ENCODE results near the gene CRY2.

CRY2 gene

DNA sequence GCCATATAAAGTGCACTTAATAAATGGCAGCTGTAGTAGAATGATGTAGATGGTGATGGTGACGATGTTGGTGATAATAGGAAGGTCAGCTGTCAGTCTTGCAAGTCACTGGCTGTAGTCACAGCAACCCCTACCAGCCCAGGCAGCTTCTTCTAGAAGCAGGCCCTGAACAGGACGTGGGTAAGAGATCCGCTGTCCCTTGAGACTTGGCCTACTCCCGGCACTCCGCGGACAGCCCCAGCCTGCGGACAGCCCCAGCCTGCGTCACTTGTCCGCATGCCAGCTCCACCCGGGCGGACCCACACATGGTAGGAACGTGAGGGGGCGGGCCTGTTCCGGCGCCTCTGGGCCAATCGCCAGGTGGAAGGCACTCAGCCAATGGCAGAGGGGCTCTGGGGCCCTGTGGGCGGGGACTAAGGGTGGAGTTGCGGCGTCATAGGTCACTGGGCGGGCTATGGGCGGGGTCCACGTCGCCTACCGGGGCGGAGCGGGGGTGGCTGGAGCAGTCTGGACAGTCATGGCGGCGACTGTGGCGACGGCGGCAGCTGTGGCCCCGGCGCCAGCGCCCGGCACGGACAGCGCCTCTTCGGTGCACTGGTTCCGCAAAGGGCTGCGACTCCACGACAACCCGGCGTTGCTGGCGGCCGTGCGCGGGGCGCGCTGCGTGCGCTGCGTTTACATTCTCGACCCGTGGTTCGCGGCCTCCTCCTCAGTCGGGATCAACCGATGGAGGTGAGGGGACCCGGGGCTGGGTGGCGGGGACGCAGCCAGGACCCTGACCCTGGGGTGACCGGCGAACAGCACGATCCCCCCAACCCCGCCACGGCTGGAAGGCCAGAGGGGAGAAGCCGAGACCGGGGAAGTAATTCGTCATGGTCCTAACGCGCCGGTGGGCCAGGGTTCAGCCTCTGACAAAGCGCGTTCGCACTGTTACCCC, at the start of gene CRY2:
Gene CRY2 (plus strand): TSS at position 502 of the 937 bp plus-strand sequence. CDS start 16 bp downstream, at position 518.
- Mint-ChIP-seq H3K27ac (peak within 1 kb of the TSS; percentile 79), H3K4me1 (ENCODE audit: low read depth) (peaks cover 45% of the 10 kb centered on the region), H3K27me3 (ENCODE audit: low read depth) (peaks cover 21% of the 10 kb centered on the region), H3K4me3 (peak within 1 kb of the TSS; percentile 81), H3K9me3 (no peaks in the 10 kb centered on the region), H3K36me3 (ENCODE audit: low read depth) (peaks cover 6% of the 10 kb centered on the region)

DNA sequence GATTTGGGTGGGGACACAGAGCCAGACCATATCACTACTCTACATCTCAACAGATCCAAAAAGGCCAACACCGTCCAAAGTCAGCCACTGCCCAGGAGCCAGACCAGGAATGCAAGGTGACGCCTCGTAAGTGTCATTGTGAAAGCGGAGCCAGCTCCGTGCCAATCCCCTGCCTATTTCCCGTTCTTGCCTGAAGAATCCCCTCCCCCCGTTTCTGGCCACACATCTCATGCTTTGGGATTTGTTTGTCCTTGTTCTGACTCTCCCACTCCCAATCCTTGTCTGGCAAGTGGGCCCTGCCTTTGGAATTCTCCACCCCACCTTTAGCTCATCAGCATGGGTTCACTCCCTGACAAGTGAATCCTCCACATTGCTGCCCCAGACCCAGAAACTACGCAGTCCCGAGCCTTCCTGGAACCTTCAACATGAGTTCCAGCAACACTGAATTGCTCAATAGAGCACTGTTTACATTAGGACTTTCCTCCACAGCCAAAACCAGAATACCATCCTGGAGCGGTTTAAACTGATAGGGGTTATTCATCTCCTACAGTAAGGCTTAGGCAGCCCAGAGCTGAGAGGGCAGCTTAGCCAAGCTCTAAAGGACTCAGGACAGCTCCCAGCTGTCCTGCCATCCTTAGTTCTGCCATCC, 48.4 kb upstream of the CRY2 start:
- Mint-ChIP-seq H3K36me3 (ENCODE audit: low read depth) (no peaks in the 10 kb centered on the region), H3K27ac (no peak overlapping the region), H3K4me3 (no peak overlapping the region), H3K27me3 (ENCODE audit: low read depth) (peaks cover 6% of the 10 kb centered on the region), H3K9me3 (no peaks in the 10 kb centered on the region), H3K4me1 (ENCODE audit: low read depth) (peaks cover 2% of the 10 kb centered on the region)

DNA sequence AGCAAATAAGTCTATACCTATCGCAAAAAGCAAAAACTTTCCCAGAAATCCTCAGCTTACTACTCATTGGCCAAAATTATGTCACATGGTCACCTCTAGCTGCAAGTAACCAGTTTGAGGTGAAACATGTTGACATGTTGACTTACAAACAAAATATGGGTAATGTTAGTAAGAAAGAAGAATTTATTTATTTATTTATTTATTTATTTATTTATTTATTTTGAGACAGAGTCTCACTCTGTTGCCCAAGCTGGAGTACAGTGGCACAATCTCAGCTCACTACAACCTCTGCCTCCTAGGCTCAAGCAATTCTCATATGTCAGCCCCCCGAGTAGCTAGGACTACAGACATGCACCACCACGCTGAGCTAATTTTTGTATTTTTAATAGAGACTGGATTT, 47.7 kb upstream of the CRY2 start:
- H3K27ac Mint-ChIP-seq, result no peak overlapping the region

DNA sequence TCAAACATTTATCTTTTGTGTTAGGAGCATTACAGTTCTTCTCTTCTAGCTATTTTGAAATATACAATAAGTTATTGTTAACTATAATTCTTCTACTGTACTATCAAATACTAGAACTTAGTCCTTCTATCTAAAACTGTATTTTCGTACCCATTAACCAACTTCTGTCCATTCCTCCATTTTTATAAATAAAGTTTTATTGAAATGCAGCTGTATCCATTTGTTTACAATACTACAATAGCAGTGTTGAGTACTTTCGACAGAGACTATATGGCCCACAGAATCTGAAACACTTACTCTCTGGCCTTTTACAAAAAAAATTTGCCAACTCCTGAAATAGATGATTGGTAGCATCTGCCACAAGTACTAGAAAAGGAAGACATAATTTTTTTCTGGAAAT, 47.0 kb upstream of the CRY2 start:
- no peak overlapping the region for H3K27ac Mint-ChIP-seq
- no peak overlapping the region for H3K4me3 Mint-ChIP-seq
- H3K4me1 Mint-ChIP-seq (ENCODE audit: low read depth), result peaks cover 2% of the 10 kb centered on the region
- H3K9me3 Mint-ChIP-seq, result no peaks in the 10 kb centered on the region
- no peaks in the 10 kb centered on the region for H3K36me3 Mint-ChIP-seq (ENCODE audit: low read depth)
- no peaks in the 10 kb centered on the region for H3K27me3 Mint-ChIP-seq (ENCODE audit: low read depth)

More for the DNA sequence above, 47.7 kb upstream of the CRY2 start:
- H3K9me3 Mint-ChIP-seq, result no peaks in the 10 kb centered on the region
- no peak overlapping the region for H3K4me3 Mint-ChIP-seq
- no peaks in the 10 kb centered on the region for H3K27me3 Mint-ChIP-seq (ENCODE audit: low read depth)
- no peaks in the 10 kb centered on the region for H3K36me3 Mint-ChIP-seq (ENCODE audit: low read depth)
- H3K4me1 Mint-ChIP-seq (ENCODE audit: low read depth), result peaks cover 2% of the 10 kb centered on the region

DNA sequence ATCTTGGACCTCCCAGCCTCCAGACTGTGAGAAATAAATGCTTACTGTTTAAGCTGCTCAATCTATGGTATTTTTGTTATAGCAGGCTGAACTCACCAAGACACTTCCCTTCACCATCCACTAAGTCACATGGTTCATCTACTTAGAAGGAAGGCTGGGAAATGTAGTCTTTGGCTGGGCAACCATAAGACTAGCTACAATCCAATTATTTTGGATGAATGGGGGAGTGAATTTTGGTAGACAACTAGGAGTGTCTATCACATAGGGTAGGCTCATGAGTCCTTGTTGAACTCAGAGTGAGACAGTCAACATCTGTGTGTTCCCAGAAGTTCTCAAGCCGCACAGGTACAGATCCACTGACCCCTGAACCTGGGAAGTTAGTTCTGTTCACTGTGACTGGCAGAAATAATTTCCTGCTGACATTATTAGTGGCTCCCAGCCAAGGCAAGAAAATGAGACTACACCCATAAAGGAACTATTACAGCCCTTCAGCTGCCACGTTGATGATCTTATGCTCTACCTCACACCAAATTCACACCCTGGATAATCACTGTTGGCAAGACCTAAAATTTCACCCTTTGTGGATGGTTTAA, 45.5 kb upstream of the CRY2 start:
- Mint-ChIP-seq H3K27me3 (ENCODE audit: low read depth) (no peaks in the 10 kb centered on the region), H3K27ac (no peak overlapping the region), H3K36me3 (ENCODE audit: low read depth) (peaks cover 5% of the 10 kb centered on the region), H3K9me3 (no peaks in the 10 kb centered on the region), H3K4me3 (no peak overlapping the region), H3K4me1 (ENCODE audit: low read depth) (peaks cover 15% of the 10 kb centered on the region)

DNA sequence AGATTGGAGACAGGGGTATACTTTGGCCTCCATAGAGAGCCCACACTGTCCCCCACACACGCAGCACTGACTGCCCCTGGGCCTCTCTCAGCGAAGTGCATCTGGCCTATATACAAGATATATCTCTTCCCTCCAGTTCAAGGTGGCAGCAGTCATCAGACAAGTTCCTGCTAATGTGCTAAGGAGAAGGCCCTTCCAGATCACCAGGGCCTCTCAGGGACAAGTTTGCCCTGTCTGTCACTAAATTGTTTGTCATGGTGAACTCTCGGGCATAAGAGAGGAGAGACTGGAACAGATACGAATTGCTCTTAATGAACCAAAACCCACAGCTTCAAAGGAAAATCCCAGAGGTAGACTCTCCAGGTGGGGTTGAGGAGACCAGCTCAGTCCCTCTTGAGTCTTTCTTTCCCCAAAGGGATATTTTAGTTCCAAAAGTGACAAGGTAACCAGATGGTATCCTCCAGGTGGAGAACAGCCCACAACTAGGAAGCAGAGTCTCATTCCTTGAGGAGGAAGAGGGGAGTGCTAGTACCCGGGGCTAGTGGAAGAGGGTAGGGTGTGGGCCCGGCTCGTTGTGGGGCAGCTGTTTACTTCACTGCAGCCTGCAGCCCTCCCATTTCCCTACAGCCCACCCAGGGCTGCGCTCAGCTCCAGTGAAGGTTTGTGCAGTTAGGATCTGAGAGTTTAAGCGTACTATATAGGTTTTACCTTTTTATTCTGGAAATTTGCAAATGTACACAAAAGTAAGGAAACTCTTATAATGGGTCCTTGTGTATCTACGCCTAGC, 44.6 kb upstream of the CRY2 start:
- no peaks in the 10 kb centered on the region for H3K9me3 Mint-ChIP-seq
- H3K27ac Mint-ChIP-seq, result peak overlapping the region; percentile 53
- peaks cover 18% of the 10 kb centered on the region for H3K4me1 Mint-ChIP-seq (ENCODE audit: low read depth)
- H3K4me3 Mint-ChIP-seq, result peak overlapping the region; percentile 10
- peaks cover 7% of the 10 kb centered on the region for H3K36me3 Mint-ChIP-seq (ENCODE audit: low read depth)
- H3K27me3 Mint-ChIP-seq (ENCODE audit: low read depth), result no peaks in the 10 kb centered on the region

DNA sequence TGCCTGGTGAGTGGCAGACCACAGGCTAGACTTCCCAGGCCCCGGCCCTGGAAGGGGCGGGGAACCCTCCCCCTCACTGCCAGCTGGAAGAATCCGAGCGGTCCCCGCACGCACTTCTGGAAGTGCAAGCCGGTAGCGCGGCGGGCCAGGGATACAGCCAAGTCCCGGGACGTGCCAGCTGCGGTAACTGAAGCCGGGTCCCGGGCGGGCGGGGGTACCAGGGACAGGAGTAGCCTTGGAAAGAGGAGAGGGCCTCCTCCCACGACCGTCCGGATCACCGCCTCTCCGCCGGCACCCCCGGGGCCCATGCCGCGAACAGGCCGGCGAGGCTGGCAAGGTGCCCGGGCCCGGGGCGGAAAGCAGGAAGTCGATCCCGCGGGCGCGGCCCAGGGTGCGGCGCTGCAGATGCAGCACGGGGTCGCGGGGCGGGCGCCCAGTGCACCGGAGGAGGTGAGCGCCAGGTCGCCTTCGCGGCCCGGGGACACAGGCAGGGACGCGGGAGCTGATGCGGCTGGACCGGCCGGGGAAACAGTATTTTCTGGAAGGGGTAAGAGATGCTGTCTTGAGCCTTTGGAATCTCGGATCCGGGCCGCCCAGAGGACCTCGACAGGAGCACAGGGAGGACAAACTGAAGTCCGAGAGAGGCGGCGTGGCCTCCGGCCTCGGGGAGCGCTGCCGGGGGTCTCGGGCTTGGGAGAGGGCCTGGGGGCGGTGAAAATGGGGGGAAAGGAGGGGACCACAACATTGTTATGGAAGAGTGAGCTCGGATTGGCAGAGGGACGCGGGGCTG, 43.1 kb upstream of the CRY2 start:
- H3K27me3 Mint-ChIP-seq (ENCODE audit: low read depth), result no peaks in the 10 kb centered on the region
- peaks cover 23% of the 10 kb centered on the region for H3K4me1 Mint-ChIP-seq (ENCODE audit: low read depth)

DNA sequence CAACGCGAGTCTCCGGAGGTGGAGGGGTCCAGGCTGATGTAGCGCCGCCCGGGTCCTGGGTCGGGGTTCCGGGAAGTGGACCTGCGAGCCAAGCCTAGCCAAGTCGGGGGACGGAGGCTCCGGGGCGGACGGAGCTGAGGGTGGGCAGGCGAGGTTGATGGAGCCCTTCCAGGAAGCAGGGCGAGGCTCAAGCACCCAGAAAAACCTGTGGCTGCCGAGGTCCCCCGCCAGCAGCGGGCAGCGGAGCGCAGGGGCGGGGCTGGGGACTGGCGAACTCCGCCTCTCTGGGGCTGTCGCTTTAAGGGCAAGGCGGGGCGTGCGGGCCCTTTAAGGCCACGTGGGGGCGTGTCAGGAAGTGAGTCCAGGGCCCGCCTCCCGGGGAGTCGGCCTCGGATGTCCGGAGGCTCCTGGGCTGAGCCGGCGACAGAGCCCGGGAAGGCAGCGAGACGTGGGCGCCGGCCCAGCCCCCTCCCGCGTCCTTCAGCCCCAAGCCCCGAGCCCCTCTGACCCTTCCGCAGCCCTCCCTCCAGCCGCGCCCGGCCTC, 42.4 kb upstream of the CRY2 start, which contains the start of gene SLC35C1:
Gene SLC35C1 (plus strand): TSS at position 389 of the 544 bp plus-strand sequence. CDS start 653 bp downstream, outside the sequence.
- Mint-ChIP-seq H3K36me3 (ENCODE audit: low read depth) (peaks cover 18% of the 10 kb centered on the region), H3K4me1 (ENCODE audit: low read depth) (peaks cover 29% of the 10 kb centered on the region), H3K9me3 (no peaks in the 10 kb centered on the region), H3K27me3 (ENCODE audit: low read depth) (no peaks in the 10 kb centered on the region), H3K27ac (peak within 1 kb of the TSS; percentile 87), H3K4me3 (peak within 1 kb of the TSS; percentile 88)

More for the DNA sequence above, 43.1 kb upstream of the CRY2 start:
- Mint-ChIP-seq H3K9me3 (no peaks in the 10 kb centered on the region), H3K36me3 (ENCODE audit: low read depth) (peaks cover 14% of the 10 kb centered on the region), H3K4me3 (peak overlapping the region; percentile 88), H3K27ac (peak overlapping the region; percentile 87)

DNA sequence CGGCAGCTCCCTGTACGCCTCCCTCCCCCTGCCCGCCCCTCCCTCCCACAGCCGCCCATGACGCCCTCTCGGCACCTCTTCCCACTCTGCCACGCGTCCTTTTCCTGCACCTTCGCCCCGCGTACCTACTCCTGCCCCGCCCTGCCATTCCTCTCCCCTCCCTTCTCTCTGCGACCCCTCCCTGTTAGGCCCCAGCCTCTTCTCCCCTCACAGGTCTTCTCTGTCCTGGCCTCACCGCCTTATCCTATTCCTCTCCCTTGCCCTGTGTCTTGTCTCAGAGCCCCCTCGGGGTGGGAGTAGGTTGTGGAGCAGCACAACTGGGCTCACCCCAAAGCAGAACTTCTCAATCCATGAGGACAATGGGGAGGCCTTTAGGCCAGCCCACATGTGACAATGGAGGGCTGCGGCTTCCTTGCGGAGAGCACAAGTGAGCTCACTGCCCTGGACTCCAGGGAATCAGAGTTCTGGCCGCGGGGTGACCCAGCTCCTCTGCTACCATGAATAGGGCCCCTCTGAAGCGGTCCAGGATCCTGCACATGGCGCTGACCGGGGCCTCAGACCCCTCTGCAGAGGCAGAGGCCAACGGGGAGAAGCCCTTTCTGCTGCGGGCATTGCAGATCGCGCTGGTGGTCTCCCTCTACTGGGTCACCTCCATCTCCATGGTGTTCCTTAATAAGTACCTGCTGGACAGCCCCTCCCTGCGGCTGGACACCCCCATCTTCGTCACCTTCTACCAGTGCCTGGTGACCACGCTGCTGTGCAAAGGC, 41.8 kb upstream of the CRY2 start:
- Mint-ChIP-seq H3K36me3 (ENCODE audit: low read depth) (peaks cover 23% of the 10 kb centered on the region), H3K4me1 (ENCODE audit: low read depth) (peaks cover 34% of the 10 kb centered on the region), H3K27ac (peak overlapping the region; percentile 87), H3K27me3 (ENCODE audit: low read depth) (no peaks in the 10 kb centered on the region), H3K9me3 (no peaks in the 10 kb centered on the region), H3K4me3 (peak overlapping the region; percentile 88)

DNA sequence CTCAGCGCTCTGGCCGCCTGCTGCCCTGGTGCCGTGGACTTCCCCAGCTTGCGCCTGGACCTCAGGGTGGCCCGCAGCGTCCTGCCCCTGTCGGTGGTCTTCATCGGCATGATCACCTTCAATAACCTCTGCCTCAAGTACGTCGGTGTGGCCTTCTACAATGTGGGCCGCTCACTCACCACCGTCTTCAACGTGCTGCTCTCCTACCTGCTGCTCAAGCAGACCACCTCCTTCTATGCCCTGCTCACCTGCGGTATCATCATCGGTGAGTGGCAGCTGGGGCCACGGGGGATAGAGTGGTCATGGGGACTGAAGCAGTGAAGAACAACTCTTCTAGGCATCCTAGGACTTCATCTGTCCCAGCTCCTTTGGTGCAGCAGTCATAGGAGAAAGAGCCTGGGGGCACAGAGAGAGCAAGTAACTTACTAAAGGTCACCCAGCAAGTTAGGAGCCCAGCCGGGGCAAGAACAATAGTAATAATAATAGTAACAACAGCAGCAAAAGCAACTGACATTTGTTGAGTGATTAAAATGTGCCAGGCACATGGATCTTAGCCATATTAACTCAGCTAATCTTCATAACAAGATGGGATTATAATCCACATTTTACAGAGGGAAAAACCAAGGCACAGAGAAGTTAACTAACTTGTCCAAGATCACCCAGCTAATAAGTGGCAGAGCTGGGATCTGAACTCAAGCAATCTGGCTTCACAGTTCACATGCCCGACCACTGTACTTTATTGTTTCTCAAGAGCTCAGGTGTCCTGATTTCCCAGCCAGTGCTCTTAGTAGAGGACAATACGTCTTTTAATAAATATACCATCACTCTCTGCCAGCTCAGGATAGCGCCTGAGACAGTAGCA, 41.0 kb upstream of the CRY2 start:
- H3K4me1 Mint-ChIP-seq (ENCODE audit: low read depth), result peaks cover 34% of the 10 kb centered on the region
- H3K27me3 Mint-ChIP-seq (ENCODE audit: low read depth), result no peaks in the 10 kb centered on the region
- peaks cover 29% of the 10 kb centered on the region for H3K36me3 Mint-ChIP-seq (ENCODE audit: low read depth)
- H3K4me3 Mint-ChIP-seq, result peak overlapping the region; percentile 88
- no peaks in the 10 kb centered on the region for H3K9me3 Mint-ChIP-seq
- peak overlapping the region; percentile 84 for H3K27ac Mint-ChIP-seq

DNA sequence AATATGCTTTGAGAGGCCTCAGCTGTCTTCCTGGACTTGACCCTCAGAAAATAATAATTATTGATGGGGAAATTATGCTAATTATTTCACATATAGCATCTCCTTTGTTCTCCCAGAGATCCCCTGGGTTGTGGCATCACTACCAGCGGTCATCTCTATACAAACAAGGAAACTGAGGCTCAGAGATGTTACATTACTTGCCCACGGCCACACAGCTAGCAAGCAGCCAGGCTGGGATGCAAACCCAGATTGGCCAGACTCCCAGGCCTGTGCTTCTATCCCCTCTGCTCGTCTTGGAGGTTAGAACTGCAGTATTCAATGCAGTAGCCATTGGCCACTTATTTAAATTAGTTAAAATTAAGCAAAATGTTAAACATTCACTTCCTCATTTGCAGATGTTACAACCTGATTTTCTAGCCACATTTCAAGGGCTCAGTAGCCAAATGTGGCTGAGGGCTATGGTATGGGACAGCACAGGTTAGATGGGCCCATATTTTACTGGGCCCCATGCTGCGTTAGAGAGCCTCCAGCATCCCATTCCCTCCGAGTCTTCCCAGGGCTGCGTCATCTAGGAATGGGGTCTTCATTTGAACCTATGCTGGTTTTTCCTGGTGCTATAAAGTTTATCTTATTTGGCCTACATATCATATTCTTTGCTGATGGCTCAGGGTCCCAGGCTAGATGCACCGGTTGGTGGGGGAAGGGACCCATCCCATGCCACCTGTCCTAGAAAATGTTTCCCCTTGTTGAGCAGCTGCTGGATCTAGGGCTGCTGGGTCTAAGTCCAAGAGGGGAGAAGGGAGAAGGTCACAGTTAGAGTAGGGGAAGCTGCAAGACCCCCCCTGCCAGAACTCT, 40.1 kb upstream of the CRY2 start:
- Mint-ChIP-seq H3K9me3 (no peaks in the 10 kb centered on the region), H3K36me3 (ENCODE audit: low read depth) (peaks cover 29% of the 10 kb centered on the region), H3K4me3 (peak overlapping the region; percentile 29), H3K27me3 (ENCODE audit: low read depth) (no peaks in the 10 kb centered on the region), H3K27ac (no peak overlapping the region), H3K4me1 (ENCODE audit: low read depth) (peaks cover 32% of the 10 kb centered on the region)

Data from T-helper 1 cell treated with Interleukin-12 subunit alpha and Interleukin-12 subunit beta and Interleukin-4 antibody, amounts not matched to agents 30 μg/mL and 1 μg/mL, for 36 hours (primary cell).